Astrocyte of the spinal cord (primary cell): Measurements from ENCODE around the gene NAT14.
A peak's percentile ranks its signal among the peaks of the same experiment; 100 is the strongest.

Experiments
- DNase-seq: peaks from one replicate; pipeline ENCODE4 v3.0.0; 2011; ENCODE audit warnings: low read depth, low spot score
- H3K4me3 ChIP-seq: 2 replicates; pipeline ENCODE4 v1.5.1; 2011; ENCODE audit warnings: low read depth, mild to moderate bottlenecking, low read length, moderate library complexity
- CTCF ChIP-seq: IDR thresholded peaks from 2 replicates; pipeline ENCODE4 v1.5.1; 2012; ENCODE audit warnings: low read depth, mild to moderate bottlenecking, low read length, inconsistent platforms
- in situ Hi-C: cut with HindIII; loops from 2 replicates; pipeline ENCODE4 v1.10.0; 2017; ENCODE audit warnings: low sequenced_read_pairs

The NAT14 gene

GRCh38 chr19:55487924-55488687 is 3.1 kb downstream of the NAT14 start, which contains the start of gene SSC5D:
Gene SSC5D, plus strand, starts transcription at chr19:55488436. Its CDS starts 154 bp downstream, at chr19:55488590.
- TF ChIP-seq CTCF = no peak
- in situ Hi-C loops = no loop called here
- peak; percentile 56 for DNase-seq
- peak within 1 kb of the TSS; percentile 34 for H3K4me3 ChIP-seq

- TF ChIP-seq CTCF = no peak
- no peak for DNase-seq
- H3K4me3 ChIP-seq = no peak overlapping the region
- in situ Hi-C loops = no loop called here
These were observed 4.2 kb downstream of the NAT14 start for GRCh38 chr19:55488986-55489710.

DNA sequence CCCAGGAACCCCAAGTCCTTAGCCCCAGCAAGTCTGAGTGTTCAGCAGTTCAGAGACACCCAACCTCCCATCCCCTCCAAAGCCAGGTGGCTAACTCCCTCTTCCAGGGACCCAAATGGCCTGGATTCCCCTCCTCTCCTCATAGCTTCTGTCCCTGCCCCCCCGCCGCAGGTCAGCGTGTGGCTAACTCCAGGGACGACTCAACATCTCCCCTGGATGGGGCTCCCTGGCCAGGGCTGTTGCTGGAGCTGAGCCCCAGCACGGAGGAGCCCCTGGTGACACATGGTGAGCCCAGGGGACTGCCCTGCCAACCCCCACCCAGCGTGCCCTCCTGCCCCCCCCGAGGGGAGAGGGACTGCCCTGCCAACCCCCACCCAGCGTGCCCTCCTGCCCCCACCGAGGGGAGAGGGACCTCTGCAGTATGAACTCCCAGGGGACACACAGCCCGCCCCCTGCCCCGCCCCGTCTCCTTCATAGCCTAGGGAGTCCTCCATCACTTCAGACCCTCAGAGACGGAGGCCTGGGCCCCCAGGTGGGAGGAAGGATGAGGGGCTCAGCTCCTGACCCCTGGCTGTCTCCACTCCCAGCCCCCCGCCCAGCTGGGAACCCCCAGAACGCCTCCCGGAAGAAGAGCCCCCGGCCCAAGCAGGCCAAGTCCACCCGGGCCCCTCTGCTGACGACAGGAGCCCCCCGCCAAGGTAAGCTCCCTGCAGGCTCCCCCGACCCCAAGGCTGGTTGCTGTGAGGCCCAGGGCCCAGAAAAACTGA is 4.9 kb downstream of the NAT14 start:
- in situ Hi-C loops = no loop called here
- DNase-seq = no peak
- no peak overlapping the region for H3K4me3 ChIP-seq
- no peak for TF ChIP-seq CTCF

DNA sequence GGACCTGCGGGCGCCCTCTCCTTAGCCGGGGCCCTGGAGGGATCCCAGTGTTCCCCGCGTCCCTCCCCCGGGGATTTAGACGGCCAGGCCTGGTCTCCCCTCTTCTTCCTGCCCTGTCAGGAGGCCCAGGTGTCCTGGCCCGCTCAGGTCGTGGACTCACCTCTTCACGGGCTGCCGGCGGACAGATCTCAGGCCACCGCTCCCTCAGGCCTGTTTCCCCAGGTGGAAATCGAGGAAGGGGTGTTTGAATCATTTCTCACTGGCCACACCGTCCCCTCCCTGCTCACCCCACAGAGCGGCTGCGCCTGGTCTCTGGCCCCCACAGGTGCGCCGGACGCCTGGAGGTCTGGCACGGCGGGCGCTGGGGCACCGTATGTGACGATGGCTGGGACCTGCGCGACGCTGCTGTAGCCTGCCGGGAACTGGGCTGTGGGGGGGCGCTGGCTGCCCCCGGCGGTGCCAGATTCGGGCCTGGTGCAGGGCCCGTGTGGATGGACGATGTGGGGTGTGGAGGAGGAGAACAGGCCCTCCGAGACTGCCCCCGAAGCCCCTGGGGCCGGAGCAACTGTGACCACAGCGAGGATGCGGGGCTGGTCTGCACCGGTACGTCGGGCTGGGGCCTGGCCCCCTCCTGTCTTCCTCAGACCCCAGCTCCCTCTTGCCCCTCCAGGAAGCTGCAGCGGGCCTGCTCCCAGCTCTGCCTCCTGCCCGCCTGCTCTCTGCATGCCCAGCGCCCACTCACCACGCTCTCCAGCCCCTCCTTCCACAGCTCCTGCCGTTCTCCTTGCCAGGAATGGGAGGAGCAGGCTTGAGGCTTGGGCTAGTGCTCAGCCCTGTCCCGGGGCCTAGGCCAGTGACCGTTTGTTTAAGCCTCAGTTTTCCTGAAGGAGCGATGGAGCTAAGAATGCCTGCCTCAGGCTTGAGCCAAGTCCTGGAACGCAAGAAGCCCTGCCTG is 5.8 kb downstream of the NAT14 start:
- H3K4me3 ChIP-seq = no peak overlapping the region
- DNase-seq = no peak
- in situ Hi-C loops = no loop called here
- TF ChIP-seq CTCF = no peak

- no peak for DNase-seq
- no peak for TF ChIP-seq CTCF
- in situ Hi-C loops = no loop called here
- H3K4me3 ChIP-seq = no peak overlapping the region
These were observed 6.8 kb downstream of the NAT14 start for GRCh38 chr19:55491546-55492360.
